NK-92 (cell line): Measurements from ENCODE around the gene MTUS2.

Source experiments
- DNase-seq: peaks from one replicate; lab custom pipeline; 2025; ENCODE audit not compliant: unreplicated experiment; lab: John Stamatoyannopoulos, UW

Gene MTUS2

GRCh38 chr13:29515372-29515771 is 695.2 kb downstream of the MTUS2 start:
- DNase-seq, result no peak

GRCh38 chr13:29516012-29516411 is 695.9 kb downstream of the MTUS2 start:
- no peak for DNase-seq

DNA sequence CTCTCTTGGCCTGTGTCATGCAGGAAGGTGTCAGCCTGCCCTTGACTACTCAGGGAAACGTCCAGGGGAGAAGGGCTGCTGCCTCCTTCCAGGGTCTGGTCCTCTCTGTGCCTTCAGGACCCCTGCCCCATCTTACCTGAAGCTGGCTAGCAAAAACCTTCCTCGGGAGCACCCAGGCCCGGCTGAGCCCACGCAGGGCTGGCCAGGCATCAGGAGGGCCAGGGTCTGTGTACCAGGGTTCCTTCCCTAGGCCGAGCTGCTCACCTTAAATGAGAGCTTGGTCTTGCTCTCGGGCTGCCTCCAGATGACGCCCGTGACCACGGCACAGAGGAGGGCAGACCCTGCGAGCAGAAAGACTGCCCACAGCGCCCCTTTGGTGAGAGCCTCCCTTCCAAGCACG is 696.7 kb downstream of the MTUS2 start:
- no peak for DNase-seq

DNA sequence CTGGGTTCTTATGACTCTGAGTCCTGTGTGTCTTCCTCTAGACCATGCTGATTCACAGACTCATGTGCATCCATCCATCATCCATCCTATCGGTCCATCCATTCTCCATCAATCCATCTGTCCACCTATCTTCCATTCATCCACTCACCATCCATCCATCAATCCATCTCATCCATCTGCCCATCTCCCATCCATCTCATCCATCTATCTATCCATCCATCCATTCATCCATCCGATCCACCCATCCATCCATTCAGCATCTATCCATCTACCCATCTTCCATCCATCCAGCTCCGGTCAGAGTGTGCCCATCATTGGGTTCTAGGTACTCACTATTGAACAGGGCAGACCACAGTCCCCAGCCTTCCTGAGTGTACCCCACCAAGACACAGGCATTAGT is 699.8 kb downstream of the MTUS2 start:
- no peak for DNase-seq

- no peak for DNase-seq
Observed at GRCh38 chr13:29520671-29521070, 700.5 kb downstream of the MTUS2 start.

GRCh38 chr13:29521336-29521735 is 701.2 kb downstream of the MTUS2 start:
- DNase-seq, result no peak

GRCh38 chr13:29522044-29522685 is 702.0 kb downstream of the MTUS2 start:
- no peak for DNase-seq

DNA sequence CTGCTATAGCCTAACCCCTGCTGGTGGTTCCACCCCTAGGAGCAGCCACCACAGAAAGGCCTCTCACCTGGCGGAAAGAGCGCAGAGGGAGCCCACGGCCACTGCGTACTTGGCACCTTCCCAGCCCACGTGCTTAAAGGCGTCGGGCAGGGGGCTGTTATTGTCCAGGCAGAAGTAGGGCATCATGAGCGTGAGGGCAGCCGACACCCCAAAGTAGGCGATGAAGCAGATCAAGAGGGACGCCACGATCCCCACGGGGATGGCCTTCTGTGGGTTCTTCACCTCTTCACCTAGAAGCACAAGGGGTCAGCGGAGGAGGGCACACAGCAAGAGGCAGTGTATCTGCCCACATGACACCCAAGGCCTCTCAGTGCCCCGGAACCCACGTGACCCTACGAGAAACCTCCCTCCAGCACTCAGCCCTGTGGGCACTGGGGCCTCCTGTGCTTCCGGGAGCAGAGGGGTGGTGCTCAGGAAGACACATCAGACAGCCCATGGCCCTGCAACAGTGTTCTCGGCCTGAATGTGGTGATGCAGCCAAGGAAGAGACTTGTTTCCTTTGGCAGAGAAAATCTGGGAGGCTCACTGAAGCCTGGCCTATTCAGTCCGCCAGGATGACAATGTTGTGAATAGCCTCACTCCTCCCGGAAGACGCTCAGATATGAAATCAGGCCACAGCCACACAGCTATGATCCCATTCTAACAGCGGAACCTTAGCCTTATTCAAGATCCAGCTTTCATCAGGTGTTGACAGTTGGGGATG is 703.2 kb downstream of the MTUS2 start:
- no peak for DNase-seq

- DNase-seq, result no peak
Observed at GRCh38 chr13:29524176-29524575, 704.0 kb downstream of the MTUS2 start.

DNA sequence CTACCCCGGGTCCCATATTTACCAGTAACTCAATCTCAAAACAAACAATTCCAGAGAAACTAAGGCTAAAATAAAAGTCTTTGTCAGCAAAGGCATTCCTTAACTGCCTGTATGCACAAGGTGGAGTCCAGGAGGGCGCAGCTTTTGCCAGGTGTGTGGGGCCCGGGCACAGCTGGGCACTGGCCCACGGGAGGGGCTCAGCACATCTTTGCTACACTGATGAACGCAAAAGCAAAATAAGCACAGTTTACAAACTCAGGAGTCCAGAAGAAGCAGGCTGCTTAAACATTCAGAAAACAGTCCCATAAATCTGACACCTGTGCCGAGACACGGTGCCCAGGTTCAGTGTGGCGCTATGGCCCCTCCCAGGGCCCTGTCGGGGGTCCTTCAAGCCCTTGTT is 704.5 kb downstream of the MTUS2 start:
- no peak for DNase-seq

DNA sequence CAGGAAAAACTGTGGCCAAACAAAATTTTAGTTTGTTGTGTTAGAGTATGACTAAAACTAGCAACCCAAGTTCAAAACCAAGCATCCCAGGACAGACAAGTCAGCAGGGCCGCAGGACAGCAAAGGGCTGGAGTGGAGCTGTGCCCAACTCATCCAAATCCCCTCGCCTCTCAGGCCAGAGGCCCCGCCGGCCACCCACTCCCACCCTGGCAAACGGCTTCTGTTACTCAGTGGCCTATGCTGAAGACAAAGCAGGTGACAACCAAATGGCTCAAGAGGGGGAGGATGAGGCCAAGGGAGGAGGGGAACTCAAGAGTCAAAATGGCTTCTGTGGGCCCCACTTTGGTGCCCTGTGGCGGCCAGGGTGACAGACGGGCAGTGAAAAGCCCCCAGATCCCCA is 705.6 kb downstream of the MTUS2 start:
- DNase-seq, result no peak

DNA sequence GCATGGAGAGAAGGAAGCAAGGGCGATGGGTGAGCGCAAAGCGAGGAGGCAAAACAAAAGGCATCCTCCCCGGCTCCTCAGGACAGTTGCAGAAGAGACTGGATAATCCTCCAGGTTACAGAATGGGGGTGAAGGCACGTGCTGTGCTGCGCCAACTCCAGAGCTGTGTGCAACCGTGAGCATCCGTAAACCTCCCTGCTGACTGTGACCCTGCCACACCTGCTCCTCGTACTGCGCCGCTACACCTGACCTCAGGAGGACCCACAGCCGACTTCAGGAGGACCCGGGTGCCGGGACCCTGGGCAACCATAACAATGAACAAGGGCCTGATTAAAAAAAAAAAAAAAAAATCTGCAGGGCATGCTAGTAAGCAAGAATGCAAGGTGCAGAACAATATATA is 706.6 kb downstream of the MTUS2 start:
- no peak for DNase-seq

DNA sequence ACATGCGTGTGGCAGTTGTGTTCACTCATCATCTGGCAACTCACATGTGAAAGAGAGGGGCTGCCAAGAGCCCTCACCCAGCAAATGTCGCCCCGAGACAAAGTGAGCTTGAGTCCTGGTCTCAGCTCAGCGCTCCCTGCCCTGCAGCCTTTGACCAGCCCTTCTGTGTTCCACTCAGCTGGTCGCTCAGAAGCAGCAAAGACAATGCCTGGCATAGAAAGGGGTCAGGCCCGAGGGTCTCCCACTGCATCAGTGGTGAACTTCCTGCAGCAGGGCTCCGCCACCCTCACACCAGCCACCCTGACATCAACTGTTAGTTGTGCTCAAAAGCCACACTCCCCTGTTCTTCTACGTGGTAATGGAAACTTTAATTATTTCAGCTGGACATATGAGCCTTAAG is 707.4 kb downstream of the MTUS2 start:
- DNase-seq, result no peak

DNA sequence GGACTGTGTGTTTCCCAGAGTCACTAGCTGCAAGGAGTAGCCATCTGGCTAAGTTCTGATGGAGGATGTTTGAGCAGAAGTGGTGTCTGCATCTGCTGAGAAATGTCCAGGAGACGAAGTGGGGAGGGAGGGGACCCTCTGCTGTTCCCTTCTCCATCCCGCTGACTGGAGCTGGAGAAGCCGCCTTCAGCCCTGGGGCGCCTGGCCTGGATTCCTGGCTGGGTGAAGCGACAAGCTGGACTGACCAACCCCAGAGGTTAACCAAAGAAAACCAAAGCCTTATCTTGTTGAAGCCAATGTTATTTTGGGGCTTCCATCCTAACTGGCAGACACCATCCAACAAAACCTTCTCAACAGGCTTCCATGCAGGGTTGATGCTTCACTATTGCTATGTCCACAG is 707.8 kb downstream of the MTUS2 start:
- no peak for DNase-seq

GRCh38 chr13:29529754-29530153 is 709.6 kb downstream of the MTUS2 start:
- DNase-seq, result no peak

GRCh38 chr13:29530901-29531300 is 710.8 kb downstream of the MTUS2 start:
- DNase-seq, result no peak

GRCh38 chr13:29532116-29532515 is 712.0 kb downstream of the MTUS2 start:
- no peak for DNase-seq

- no peak for DNase-seq
Observed at GRCh38 chr13:29532821-29533220, 712.7 kb downstream of the MTUS2 start.

DNA sequence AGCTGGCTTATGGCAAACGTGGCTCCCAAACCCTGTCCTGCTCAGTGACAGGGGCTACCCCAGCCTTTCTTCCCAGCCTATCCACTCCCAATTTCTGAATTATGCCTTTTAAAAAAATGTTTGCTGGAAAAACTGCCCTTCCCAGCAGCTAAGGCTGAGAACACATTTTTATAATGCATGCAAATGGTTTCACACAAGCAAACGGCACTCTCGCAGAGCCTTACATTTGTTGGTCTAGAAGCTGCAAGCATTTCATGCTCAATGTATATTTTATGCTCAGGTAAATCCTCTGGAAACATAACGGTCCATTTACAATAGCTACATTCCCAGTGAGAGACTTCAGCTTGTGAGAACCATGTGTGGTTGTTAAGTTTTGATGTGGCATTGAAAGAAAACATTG is 713.9 kb downstream of the MTUS2 start:
- DNase-seq, result no peak

DNA sequence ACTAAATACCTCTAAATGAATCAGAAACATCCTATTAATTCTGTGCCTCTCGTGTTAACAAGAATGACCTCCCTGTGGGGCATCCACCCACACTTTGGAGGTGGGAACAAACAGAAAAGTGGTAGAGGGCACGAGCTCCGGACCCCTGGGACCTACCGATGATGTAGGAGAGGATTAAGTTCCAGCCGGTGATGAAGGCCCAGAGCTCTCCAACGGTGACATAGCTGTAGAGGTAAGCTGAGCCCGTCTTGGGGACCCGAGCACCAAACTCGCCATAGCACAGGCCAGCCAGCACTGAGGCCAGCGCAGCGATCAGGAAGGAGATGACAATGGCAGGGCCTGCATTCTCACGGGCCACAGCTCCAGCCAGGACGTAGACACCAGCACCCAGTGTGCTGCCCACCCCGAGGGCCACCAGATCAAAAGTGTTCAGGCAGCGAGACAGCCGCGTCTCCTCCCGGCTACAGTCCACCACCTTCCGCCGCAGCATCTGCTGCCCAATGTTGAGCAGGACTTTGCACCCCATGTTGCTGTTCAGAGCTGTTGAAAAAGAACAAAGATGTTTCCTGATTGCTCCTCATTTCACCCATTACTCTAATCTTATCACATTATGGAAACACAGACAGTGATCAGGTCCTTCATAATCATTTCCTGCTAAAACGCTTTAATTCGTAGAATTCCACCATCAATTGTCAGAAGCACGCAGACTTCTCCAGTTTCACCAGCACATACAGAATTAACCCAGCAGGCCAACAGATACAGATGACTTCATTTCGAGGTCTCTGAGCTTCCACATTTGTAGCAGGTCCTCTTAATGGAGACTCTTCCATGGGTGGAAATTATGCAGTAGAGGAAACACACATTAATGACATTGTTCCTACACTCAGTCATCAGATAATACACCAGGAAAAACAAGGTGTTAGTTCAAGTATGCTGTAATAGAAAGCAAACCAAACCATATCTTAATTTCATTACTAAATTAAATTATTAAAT is 715.8 kb downstream of the MTUS2 start:
- DNase-seq, result no peak

- DNase-seq, result no peak
Observed at GRCh38 chr13:29536853-29537252, 716.7 kb downstream of the MTUS2 start.
